Peyer's patch (tissue), 4 donors: ENCODE data around the gene PHLDA3.

Experiments used
- CTCF ChIP-seq, 6 experiments: fragments of 450-650 bp in 4 of 6; fragments of 200-600 bp in 2 of 6; sonication (generic) in 1 of 6; IDR thresholded peaks; one replicate each; pipeline ENCODE4 v1.5.1; 2017 to 2019; ENCODE audit warnings: antibody characterized with exemption in 6 of 6, mild to moderate bottlenecking in 3 of 6, moderate library complexity in 1 of 6
- POLR2A ChIP-seq, 2 donors: fragments of 450-650 bp; IDR thresholded peaks; one replicate each; pipeline ENCODE4 v1.5.1; 2017; ENCODE audit warnings: antibody characterized with exemption in 2 of 2, mild to moderate bottlenecking in 2 of 2, moderate library complexity in 2 of 2

GRCh38 chr1:201450721-201451291, 18.2 kb downstream of the PHLDA3 start:
- no peak for TF ChIP-seq CTCF (IDR thresholded peaks at IDR 0.05)
- no peak for TF ChIP-seq POLR2A (IDR thresholded peaks at IDR 0.05)
